Activated CD8-positive, alpha-beta memory T cell treated with anti-CD3 and anti-CD28 coated beads, Interleukin-2, amount 50 U/mL, for 24 hours (primary cell): ENCODE data around the gene MARCHF6.
"Not testable (repeated sequence)": the region's sequence is repeated elsewhere in the genome, so short reads cannot be mapped to it uniquely, and the experiment has no call there.

Experiments used
- DNase-seq: peaks from one replicate; pipeline ENCODE4 v3.0.0-alpha.2; 2020; ENCODE audit errors: extremely low read depth

Gene MARCHF6

GRCh38 chr5:10381803-10382202, 28.3 kb downstream of the MARCHF6 start:
- DNase-seq, result no peak

DNA sequence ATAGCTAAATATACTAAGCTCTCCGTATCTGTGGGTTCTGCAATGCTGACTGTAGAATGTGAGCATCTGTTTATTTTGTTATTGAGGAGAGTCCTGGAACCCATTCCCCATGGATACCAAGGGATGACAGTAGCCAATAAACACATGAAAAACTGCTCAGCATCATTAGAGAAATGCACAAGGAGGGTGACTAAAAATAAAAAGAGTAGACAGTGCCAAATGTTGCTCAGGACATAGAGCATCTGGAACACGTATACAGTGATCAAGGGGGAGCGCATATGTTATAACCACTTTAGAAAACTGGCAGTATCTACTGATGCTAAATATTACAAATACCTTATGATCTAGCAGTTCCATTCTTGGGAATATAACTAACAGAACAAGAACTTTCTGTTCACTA, 31.0 kb downstream of the MARCHF6 start:
- DNase-seq, result no peak

GRCh38 chr5:10387690-10388089, 34.2 kb downstream of the MARCHF6 start:
- DNase-seq, result no peak

DNA sequence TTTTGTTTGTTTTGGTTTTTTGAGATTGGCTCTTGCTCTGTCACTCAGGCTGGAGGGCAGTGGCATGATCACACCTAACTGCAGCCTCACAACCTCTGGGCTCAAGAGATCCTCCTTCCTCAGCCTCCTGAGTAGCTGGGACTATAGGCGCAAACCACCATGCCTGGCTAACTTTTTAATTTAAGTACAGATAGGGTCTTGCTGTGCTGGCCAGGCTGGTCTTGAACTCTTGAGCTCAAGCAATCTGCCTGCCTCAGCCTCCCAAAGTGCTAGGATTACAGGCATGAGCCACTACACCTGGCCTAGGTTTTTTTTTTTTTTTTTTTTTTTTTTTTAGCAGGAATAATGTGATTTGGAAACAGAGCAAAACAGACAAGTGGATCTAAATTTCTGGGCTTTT, 37.6 kb downstream of the MARCHF6 start:
- DNase-seq, result no peak

- DNase-seq, result not testable (repeated sequence)
These were observed 39.3 kb downstream of the MARCHF6 start for GRCh38 chr5:10392567-10393328.

GRCh38 chr5:10393491-10393890, 40.0 kb downstream of the MARCHF6 start:
- DNase-seq, result no peak

- DNase-seq, result no peak
These were observed 43.1 kb downstream of the MARCHF6 start for GRCh38 chr5:10396552-10396951.

GRCh38 chr5:10399839-10400238, 46.3 kb downstream of the MARCHF6 start:
- no peak for DNase-seq

- DNase-seq, result no peak
These were observed 46.9 kb downstream of the MARCHF6 start for GRCh38 chr5:10400411-10400810.

- DNase-seq, result no peak
These were observed 47.3 kb downstream of the MARCHF6 start for GRCh38 chr5:10400831-10401230.

DNA sequence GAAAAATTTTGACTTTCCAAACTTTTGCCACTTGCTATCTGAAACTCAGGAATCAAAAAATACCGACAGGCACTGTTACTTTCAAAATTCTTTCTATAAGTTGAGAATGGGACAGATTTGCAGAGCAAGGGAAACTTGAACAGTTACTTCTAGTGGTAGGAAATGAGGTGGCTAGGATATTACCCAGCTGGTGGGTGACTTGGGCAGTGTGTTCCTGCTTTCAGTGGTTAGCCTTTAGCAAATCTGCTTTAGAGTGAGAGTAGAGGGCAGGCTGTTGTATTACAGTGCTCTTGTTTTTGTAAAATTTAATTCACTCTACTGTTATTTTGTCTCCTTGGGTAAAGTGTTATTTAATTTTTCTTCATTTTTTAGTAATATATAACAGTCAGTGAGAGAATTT, 48.0 kb downstream of the MARCHF6 start:
- no peak for DNase-seq
